ENCODE measurements around the gene PRR5L. TPM values are rescaled to one million over a fixed set of nuclear protein-coding genes. Genes with fewer than 3 reads are reported as not detected.

PRR5L gene
- total and polyA plus RNA-seq, 9 of the 15 experiments (the other 6 are each of a cell fraction or from before 2014, with no cell fraction given) = 0.11 to 0.60 (median 0.36) TPM; not detected in 2

- no peak for DNase-seq (ENCODE audit: extremely low read depth in 1 of 4, low spot score in 3 of 4)
- Histone ChIP-seq H3K27ac (ENCODE audit: extremely low read depth, low read depth, low read length) (no peak overlapping the region), H4K20me1 (replicated peaks; ENCODE audit: control insufficient read depth, insufficient read depth, low read length) (no peaks in the 10 kb centered on the region), H3K9ac (ENCODE audit: insufficient read depth in 1 of 2, low read depth in 2 of 2, low read length in 2 of 2) (no peak overlapping the region), H3K9me1 (ENCODE audit: control insufficient read depth, insufficient read depth, low read length) (no peaks in the 10 kb centered on the region), H2AFZ (ENCODE audit: low read depth, low read length) (no peak overlapping the region), H3K27me3 (ENCODE audit: control insufficient read depth in 2 of 2, insufficient read depth in 2 of 2, low read length in 2 of 2) (peaks cover 4 to 41% of the 10 kb centered on the region in 2 experiments; a peak in 4 of 5 replicates), H3K79me2 (ENCODE audit: control insufficient read depth, insufficient read depth, low read length) (no peaks in the 10 kb centered on the region), H3K4me1 (replicated peaks in 1 of 2; ENCODE audit: control insufficient read depth in 2 of 2, insufficient read depth in 2 of 2, low read length in 2 of 2) (peaks cover 6 to 13% of the 10 kb centered on the region in 2 experiments; a peak in 3 of 5 replicates), H3K4me3 (no peak overlapping the region), H3K9me3 (replicated peaks; ENCODE audit: control insufficient read depth, insufficient read depth, low read depth, low read length) (no peaks in the 10 kb centered on the region), H3K4me2 (ENCODE audit: insufficient read depth, low read length) (no peak overlapping the region), H3K36me3 (ENCODE audit: control insufficient read depth, insufficient read depth, low read length) (no peaks in the 10 kb centered on the region)
- ChIA-PET CTCF (ENCODE audit: low intra/inter-chr PET ratio) (no interaction called here), POLR2A (no interaction called here)
- in situ Hi-C loops (cut with MboI) (no loop called here), intact Hi-C loops (cut with micrococcal nuclease) (no loop called here)
- ATAC-seq = no peak
- no peak for FAIRE-seq
- BruUV-seq (replicated peaks) = no TSS peak
- 15% methylated on average over 6 of the region's 6 CpGs for WGBS (ENCODE audit: insufficient coverage, low coverage, missing lambda C conversion rate)
- no peak for TF ChIP-seq ZBTB11 (CRISPR knock-in tag; IDR thresholded peaks at IDR 0.05)
- no peak for TF ChIP-seq PHB (CRISPR knock-in tag; IDR thresholded peaks at IDR 0.05)
- no peak for TF ChIP-seq ZNF324 (CRISPR knock-in tag; IDR thresholded peaks at IDR 0.05)
- TF ChIP-seq TBP (optimal IDR thresholded peaks at IDR 0.05; ENCODE audit: low read depth, low read length) = no peak
- TF ChIP-seq TAL1 (IDR thresholded peaks at IDR 0.05) = no peak
- no peak for TF ChIP-seq MAZ (CRISPR knock-in tag; conservative IDR thresholded peaks at IDR 0.05 in 1 of 2, IDR thresholded peaks at IDR 0.05 in 1 of 2)
- TF ChIP-seq CHD7 (IDR thresholded peaks at IDR 0.05; ENCODE audit: low read depth, low read length) = no peak
- no peak for TF ChIP-seq DMBX1 (CRISPR knock-in tag; IDR thresholded peaks at IDR 0.05; ENCODE audit: borderline replicate concordance)
Observed at GRCh38 chr11:36451045-36451444, 155.0 kb downstream of the PRR5L start.

All from K562 (cell line).